Stimulated activated CD4-positive, alpha-beta T cell treated with anti-CD3 and anti-CD28 coated beads, Interleukin-1b, Interleukin-23, amount 100 ng/mL, for 4 hours (primary cell): ENCODE data around the gene VIT.

Experiments
- DNase-seq, 2 donors: peaks; one replicate each; pipeline ENCODE4 v3.0.0-alpha.2; 2020; ENCODE audit warnings: low read depth in 2 of 2

Gene VIT

DNA sequence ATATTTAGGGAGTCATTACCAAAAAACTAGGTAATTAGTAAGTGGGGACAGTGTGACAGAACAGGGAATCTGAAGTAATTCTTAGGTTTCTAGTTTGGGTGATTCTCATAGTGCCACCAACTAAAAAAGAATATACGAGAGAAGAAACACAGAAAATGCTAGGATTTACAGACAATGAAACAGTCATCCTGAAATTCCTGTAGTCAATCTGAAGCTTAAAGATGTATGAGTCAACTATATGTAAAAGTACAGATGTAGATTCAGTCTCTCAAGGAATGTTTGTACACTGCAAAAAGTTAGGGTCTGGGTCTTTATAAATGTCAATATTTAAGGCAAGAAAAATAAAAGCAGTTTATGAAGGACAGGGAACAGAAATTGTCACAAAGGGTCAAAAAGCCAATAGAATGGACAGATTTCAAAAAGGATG, 162.9 kb downstream of the VIT start:
- DNase-seq = no peak

DNA sequence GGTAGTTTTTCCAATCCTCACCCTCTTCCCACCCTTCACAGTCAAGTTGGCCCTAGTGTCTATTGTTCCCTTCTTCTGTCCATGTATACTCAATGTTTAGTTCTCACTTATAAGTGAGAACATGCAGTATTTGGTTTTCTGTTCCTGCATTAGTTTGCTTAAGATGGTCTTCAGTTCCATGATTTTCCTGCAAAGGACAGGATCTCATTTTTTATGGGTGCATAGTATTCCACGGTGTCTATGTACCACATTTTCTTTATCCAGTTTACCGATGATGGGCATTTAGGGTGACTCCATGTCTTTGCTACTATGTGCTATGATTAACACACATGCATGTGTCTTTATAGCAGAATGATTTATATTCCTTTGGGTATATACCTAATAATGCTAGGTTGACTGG, 165.4 kb downstream of the VIT start:
- no peak for DNase-seq
